IMR-90 (cell line): Measurements from ENCODE around the gene LATS1. TPM values are rescaled to one million over a fixed set of nuclear protein-coding genes. Genes with fewer than 3 reads are reported as not detected.

ENCODE experiments used
- ATAC-seq: fragments of 200-7000 bp; cut with Tn5 transposase; 2 replicates; pipeline ENCODE4 v1.9.1; 2020; ENCODE audit warnings: low read depth, mild to moderate bottlenecking, moderate library complexity
- BruUV-seq: library from RNA; stranded (reverse); fragments of 400-500 nt; replicated peaks from 2 replicates; lab custom pipeline; 2021; lab: Mats Ljungman, UMichigan
- CTCF ChIA-PET: fragments of 300-600 bp; formaldehyde crosslinking; extraction: SDS; loops from one replicate; lab custom pipeline; 2021; ENCODE audit warnings: antibody characterized with exemption; lab: Yijun Ruan, JAX
- POLR2A ChIA-PET: fragments of 300-600 bp; sonication (Branson Sonifier 250); formaldehyde crosslinking; loops from one replicate; lab custom pipeline; 2022; ENCODE audit warnings: antibody characterized with exemption; ENCODE audit not compliant: unreplicated experiment; lab: Charles Lee
- DNase-seq: peaks from one replicate; pipeline ENCODE4 v3.0.0; 2013
- H2AFZ ChIP-seq: replicated peaks from 2 replicates; pipeline ENCODE3; 2013; ENCODE audit warnings: low read length, mild to moderate bottlenecking; ENCODE audit not compliant: poor library complexity
- H2AK5ac ChIP-seq: 2 replicates; pipeline ENCODE4 v1.6.1; 2013; ENCODE audit warnings: low read depth, low read length, inconsistent platforms
- H2AK9ac ChIP-seq: replicated peaks from 2 replicates; pipeline ENCODE3; 2013; ENCODE audit warnings: mild to moderate bottlenecking, low read depth, low read length, moderate library complexity; ENCODE audit not compliant: poor library complexity
- H2BK120ac ChIP-seq: 2 replicates; pipeline ENCODE4 v1.6.1; 2013; ENCODE audit warnings: low read depth, low read length, inconsistent platforms
- H2BK15ac ChIP-seq: 3 replicates; pipeline ENCODE4 v1.6.1; 2013; ENCODE audit warnings: low read depth, low read length, inconsistent platforms
- H2BK20ac ChIP-seq: 2 replicates; pipeline ENCODE4 v1.6.1; 2013; ENCODE audit warnings: low read depth, mild to moderate bottlenecking, inconsistent platforms, low read length, moderate library complexity
- H2BK5ac ChIP-seq: 2 replicates; pipeline ENCODE4 v1.6.1; 2013; ENCODE audit warnings: mild to moderate bottlenecking, low read depth, low read length, inconsistent platforms; ENCODE audit not compliant: poor library complexity, severe bottlenecking
- H3K14ac ChIP-seq: replicated peaks from 2 replicates; pipeline ENCODE4 v1.6.1; 2013; ENCODE audit warnings: low read depth, low read length, inconsistent platforms
- H3K18ac ChIP-seq: 2 replicates; pipeline ENCODE4 v1.6.1; 2013; ENCODE audit warnings: low read depth, low read length, control low read depth
- H3K23ac ChIP-seq: 2 replicates; pipeline ENCODE4 v1.6.1; 2013; ENCODE audit warnings: low read depth, low read length, inconsistent platforms
- H3K27ac ChIP-seq: 2 replicates; pipeline ENCODE4 v1.5.1; 2013; ENCODE audit warnings: mild to moderate bottlenecking, control low read depth, low read length; ENCODE audit not compliant: insufficient read depth
- H3K27me3 ChIP-seq: 2 replicates; pipeline ENCODE4 v1.6.1; 2013; ENCODE audit warnings: low read length; ENCODE audit not compliant: control insufficient read depth, insufficient read depth
- H3K36me3 ChIP-seq: 2 replicates; pipeline ENCODE4 v1.6.1; 2013; ENCODE audit warnings: low read length, mixed read lengths; ENCODE audit not compliant: control insufficient read depth, insufficient read depth
- H3K4ac ChIP-seq: 2 replicates; pipeline ENCODE4 v1.6.1; 2013; ENCODE audit warnings: low read depth, low read length, inconsistent platforms
- H3K4me1 ChIP-seq: 2 replicates; pipeline ENCODE4 v1.6.1; 2013; ENCODE audit warnings: low read length, mixed read lengths; ENCODE audit not compliant: control insufficient read depth, insufficient read depth
- H3K4me2 ChIP-seq: 2 replicates; pipeline ENCODE4 v1.6.1; 2013; ENCODE audit warnings: low read depth, mild to moderate bottlenecking, control low read depth, low read length, moderate library complexity
- H3K4me3 ChIP-seq: 2 replicates; pipeline ENCODE4 v1.5.1; 2013; ENCODE audit warnings: low read depth, mild to moderate bottlenecking, control low read depth, low read length, moderate library complexity; ENCODE audit not compliant: insufficient read depth
- H3K56ac ChIP-seq: 2 replicates; pipeline ENCODE4 v1.6.1; 2013; ENCODE audit warnings: low read length, inconsistent platforms; ENCODE audit not compliant: insufficient read depth; ENCODE audit errors: extremely low read depth
- H3K79me1 ChIP-seq, 2 experiments: 2 replicates each; pipeline ENCODE4 v1.6.1; 2013; ENCODE audit warnings: low read length in 2 of 2, inconsistent platforms in 1 of 2, low read depth in 1 of 2
- H3K9ac ChIP-seq: 2 replicates; pipeline ENCODE4 v1.6.1; 2013; ENCODE audit warnings: low read depth, low read length, control low read depth
- H3K9me1 ChIP-seq: 2 replicates; pipeline ENCODE4 v1.6.1; 2013; ENCODE audit warnings: low read length, inconsistent platforms; ENCODE audit not compliant: insufficient read depth
- H3K9me3 ChIP-seq: 2 replicates; pipeline ENCODE4 v1.6.1; 2013; ENCODE audit warnings: low read length; ENCODE audit not compliant: control insufficient read depth, insufficient read depth
- H4K20me1 ChIP-seq: 2 replicates; pipeline ENCODE4 v1.6.1; 2013; ENCODE audit warnings: low read length, inconsistent platforms; ENCODE audit not compliant: insufficient read depth
- H4K5ac ChIP-seq: 2 replicates; pipeline ENCODE4 v1.6.1; 2013; ENCODE audit warnings: mild to moderate bottlenecking, low read depth, low read length, control low read depth
- H4K8ac ChIP-seq, 2 experiments: 2 replicates each; pipeline ENCODE4 v1.6.1; 2013; ENCODE audit warnings: low read depth in 2 of 2, low read length in 2 of 2, control low read depth in 1 of 2, inconsistent platforms in 1 of 2
- H4K91ac ChIP-seq: 2 replicates; pipeline ENCODE4 v1.6.1; 2013; ENCODE audit warnings: low read depth, low read length, inconsistent platforms; ENCODE audit not compliant: insufficient read depth
- CEBPB ChIP-seq: IDR thresholded peaks from 2 replicates; pipeline ENCODE4 v1.6.1; 2012; ENCODE audit warnings: low read depth, low read length, improper control_type of control experiment
- CHD1 ChIP-seq: IDR thresholded peaks from 2 replicates; pipeline ENCODE4 v1.6.1; 2012; ENCODE audit warnings: low read depth, low read length, improper control_type of control experiment
- MAFK ChIP-seq: IDR thresholded peaks from 2 replicates; pipeline ENCODE4 v1.6.1; 2012; ENCODE audit warnings: low read depth, low read length, improper control_type of control experiment
- MAZ ChIP-seq: IDR thresholded peaks from 2 replicates; pipeline ENCODE4 v1.6.1; 2012; ENCODE audit warnings: low read depth, mild to moderate bottlenecking, low read length, improper control_type of control experiment, moderate library complexity, borderline replicate concordance
- MXI1 ChIP-seq: IDR thresholded peaks from 2 replicates; pipeline ENCODE4 v1.6.1; 2012; ENCODE audit warnings: low read depth, mild to moderate bottlenecking, low read length, moderate library complexity, borderline replicate concordance
- NFE2L2 ChIP-seq: fragments of 150-350 bp; IDR thresholded peaks from 2 replicates; pipeline ENCODE4 v1.6.1; 2016; ENCODE audit warnings: low read depth, mild to moderate bottlenecking, low read length
- POLR2A ChIP-seq: IDR thresholded peaks from 2 replicates; pipeline ENCODE4 v1.6.1; 2012; ENCODE audit warnings: mild to moderate bottlenecking, low read depth, low read length
- RAD21 ChIP-seq: IDR thresholded peaks from 2 replicates; pipeline ENCODE4 v1.6.1; 2012; ENCODE audit warnings: low read length, improper control_type of control experiment
- RCOR1 ChIP-seq: IDR thresholded peaks from 2 replicates; pipeline ENCODE4 v1.6.1; 2012; ENCODE audit warnings: mild to moderate bottlenecking, low read length, improper control_type of control experiment; ENCODE audit not compliant: insufficient replicate concordance
- RFX5 ChIP-seq: IDR thresholded peaks from 2 replicates; pipeline ENCODE4 v1.8.0; 2012; ENCODE audit warnings: low read depth, mild to moderate bottlenecking, low read length, moderate library complexity
- WGBS, 2 experiments: methylation state at CpG; one replicate each; pipeline versions ENCODE4 v1.1.5 to v1.1.7; 2013; ENCODE audit warnings: missing lambda C conversion rate in 2 of 2; ENCODE audit not compliant: insufficient read length in 1 of 2; ENCODE audit errors: extremely low coverage in 2 of 2; 5-methylcytosine and 5-hydroxymethylcytosine counted together
- dilution Hi-C: fragments of 300-500 bp; cut with HindIII; formaldehyde crosslinking; loops from one replicate; pipeline ENCODE4 v1.14.3; 2018; ENCODE audit warnings: low sequenced_read_pairs; ENCODE audit not compliant: unreplicated experiment
- in situ Hi-C: fragments of 300-500 bp; cut with MboI; formaldehyde crosslinking; loops from 3 replicates; pipeline ENCODE4 v1.14.3; 2019; ENCODE audit warnings: low sequenced_read_pairs, inconsistent platforms, mixed read lengths
- intact Hi-C: fragments of 100-400 bp; cut with micrococcal nuclease; formaldehyde crosslinking; loops from 2 replicates; pipeline ENCODE4 v1.10.0; 2022
- polyA plus RNA-seq, 3 experiments: library from polyadenylated mRNA; depleted of rRNA; stranded (reverse); fragments of >200 nt; gene quantifications; 2 replicates each; pipeline ENCODE4 v1.2.3, GENCODE V29; 2012; ENCODE audit warnings: low replicate concordance in 1 of 3
- total RNA-seq: library from RNA; depleted of rRNA; stranded (reverse); fragments of >200 nt; gene quantifications from 2 replicates; pipeline ENCODE4 v1.2.3, GENCODE V29; 2012
- TF ChIP-seq, protein P1 (sequence below): conservative IDR thresholded peaks from 2 replicates; pipeline ENCODE4 v1.5.1; 2012; ENCODE audit warnings: mild to moderate bottlenecking, low read depth, low read length, improper control_type of control experiment
- TF ChIP-seq, protein P2 (sequence below): fragments of 150-350 bp; IDR thresholded peaks from 2 replicates; pipeline ENCODE4 v1.6.1; 2017; ENCODE audit warnings: mild to moderate bottlenecking, antibody characterized with exemption, low read length, low read depth
- TF ChIP-seq, protein P3 (sequence below): fragments of 150-350 bp; IDR thresholded peaks from 2 replicates; pipeline ENCODE4 v1.6.1; 2016; ENCODE audit warnings: low read depth, mild to moderate bottlenecking, low read length, moderate library complexity, borderline replicate concordance

LATS1 gene
- total and polyA plus RNA-seq, 2 of the 4 experiments (the other 2 are of a cell fraction) = 7.9 to 20.1 TPM

DNA sequence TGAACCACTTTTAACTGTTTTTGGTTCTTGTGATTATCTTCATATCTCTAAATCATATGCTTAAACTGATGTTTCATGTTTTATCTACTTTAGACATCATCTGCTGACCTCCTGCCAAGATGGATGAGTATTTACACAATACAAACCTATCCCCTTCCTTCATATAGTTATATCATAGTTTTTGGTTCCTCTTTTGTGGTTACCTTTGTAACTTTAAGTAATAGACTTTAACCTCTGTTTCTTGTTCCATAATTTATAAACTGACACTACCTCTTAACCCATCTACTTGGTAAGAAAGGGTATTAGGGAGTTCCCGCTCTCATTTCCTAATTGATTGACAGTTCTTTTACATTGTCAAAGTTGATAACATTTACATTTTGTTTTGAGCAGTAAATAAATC, 43.5 kb upstream of the LATS1 start:
- intact Hi-C loops = no loop called here
- Histone ChIP-seq H3K27ac (no peak overlapping the region), H3K27me3 (no peaks in the 10 kb centered on the region), H2BK120ac (no peak overlapping the region), H3K9ac (no peak overlapping the region), H2BK20ac (no peak overlapping the region), H3K4me3 (no peak overlapping the region), H3K36me3 (no peaks in the 10 kb centered on the region; the same call in 1 of the 2 replicates), H3K18ac (no peak overlapping the region), H3K4me2 (no peak overlapping the region), H2AK9ac (no peak overlapping the region), H3K4me1 (no peaks in the 10 kb centered on the region), H3K9me3 (0 out of 2 replicates have a peak, but pooled peaks cover 3% of the 10 kb centered on the region), H3K79me1 (peaks cover 18 to 31% of the 10 kb centered on the region in 2 experiments), H4K8ac (no peak overlapping the region), H2AFZ (no peak overlapping the region), H4K5ac (no peak overlapping the region), H4K20me1 (peaks cover 5% of the 10 kb centered on the region; the same call in 1 of the 2 replicates), H3K14ac (no peak overlapping the region), H3K23ac (no peak overlapping the region), H3K56ac (no peak overlapping the region), H4K91ac (no peak overlapping the region), H3K9me1 (no peaks in the 10 kb centered on the region), H2AK5ac (no peak overlapping the region), H2BK15ac (no peak overlapping the region), H3K4ac (no peak overlapping the region), H2BK5ac (no peak overlapping the region)
- ChIA-PET CTCF (no interaction called here), POLR2A (no interaction called here)
- TF ChIP-seq MAFK (no peak), MAZ (no peak), NFE2L2 (no peak), CEBPB (no peak), RAD21 (no peak), POLR2A (no peak), RFX5 (no peak), RCOR1 (no peak), MXI1 (no peak), CHD1 (no peak)
- TF ChIP-seq, protein P1, sequence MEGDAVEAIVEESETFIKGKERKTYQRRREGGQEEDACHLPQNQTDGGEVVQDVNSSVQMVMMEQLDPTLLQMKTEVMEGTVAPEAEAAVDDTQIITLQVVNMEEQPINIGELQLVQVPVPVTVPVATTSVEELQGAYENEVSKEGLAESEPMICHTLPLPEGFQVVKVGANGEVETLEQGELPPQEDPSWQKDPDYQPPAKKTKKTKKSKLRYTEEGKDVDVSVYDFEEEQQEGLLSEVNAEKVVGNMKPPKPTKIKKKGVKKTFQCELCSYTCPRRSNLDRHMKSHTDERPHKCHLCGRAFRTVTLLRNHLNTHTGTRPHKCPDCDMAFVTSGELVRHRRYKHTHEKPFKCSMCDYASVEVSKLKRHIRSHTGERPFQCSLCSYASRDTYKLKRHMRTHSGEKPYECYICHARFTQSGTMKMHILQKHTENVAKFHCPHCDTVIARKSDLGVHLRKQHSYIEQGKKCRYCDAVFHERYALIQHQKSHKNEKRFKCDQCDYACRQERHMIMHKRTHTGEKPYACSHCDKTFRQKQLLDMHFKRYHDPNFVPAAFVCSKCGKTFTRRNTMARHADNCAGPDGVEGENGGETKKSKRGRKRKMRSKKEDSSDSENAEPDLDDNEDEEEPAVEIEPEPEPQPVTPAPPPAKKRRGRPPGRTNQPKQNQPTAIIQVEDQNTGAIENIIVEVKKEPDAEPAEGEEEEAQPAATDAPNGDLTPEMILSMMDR = no peak
- TF ChIP-seq, protein P2, sequence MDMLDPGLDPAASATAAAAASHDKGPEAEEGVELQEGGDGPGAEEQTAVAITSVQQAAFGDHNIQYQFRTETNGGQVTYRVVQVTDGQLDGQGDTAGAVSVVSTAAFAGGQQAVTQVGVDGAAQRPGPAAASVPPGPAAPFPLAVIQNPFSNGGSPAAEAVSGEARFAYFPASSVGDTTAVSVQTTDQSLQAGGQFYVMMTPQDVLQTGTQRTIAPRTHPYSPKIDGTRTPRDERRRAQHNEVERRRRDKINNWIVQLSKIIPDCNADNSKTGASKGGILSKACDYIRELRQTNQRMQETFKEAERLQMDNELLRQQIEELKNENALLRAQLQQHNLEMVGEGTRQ = no peak
- TF ChIP-seq, protein P3, sequence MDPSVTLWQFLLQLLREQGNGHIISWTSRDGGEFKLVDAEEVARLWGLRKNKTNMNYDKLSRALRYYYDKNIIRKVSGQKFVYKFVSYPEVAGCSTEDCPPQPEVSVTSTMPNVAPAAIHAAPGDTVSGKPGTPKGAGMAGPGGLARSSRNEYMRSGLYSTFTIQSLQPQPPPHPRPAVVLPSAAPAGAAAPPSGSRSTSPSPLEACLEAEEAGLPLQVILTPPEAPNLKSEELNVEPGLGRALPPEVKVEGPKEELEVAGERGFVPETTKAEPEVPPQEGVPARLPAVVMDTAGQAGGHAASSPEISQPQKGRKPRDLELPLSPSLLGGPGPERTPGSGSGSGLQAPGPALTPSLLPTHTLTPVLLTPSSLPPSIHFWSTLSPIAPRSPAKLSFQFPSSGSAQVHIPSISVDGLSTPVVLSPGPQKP = no peak
- no peak for ATAC-seq
- no TSS peak for BruUV-seq
- no CpG with 5 or more reads among the region's 1 CpG for WGBS, 2 experiments
- no peak for DNase-seq
- in situ Hi-C loops = no loop called here
- dilution Hi-C loops = no loop called here
